HG02759 (cell line): ENCODE data around the gene GATAD1.
"Not testable (repeated sequence)": the region's sequence is repeated elsewhere in the genome, so short reads cannot be mapped to it uniquely, and the experiment has no call there.

Experiments
- ATAC-seq: cut with Tn5 transposase; IDR thresholded peaks from one replicate; pipeline ENCODE4 v1.9.1; 2021; ENCODE audit warnings: mild to moderate bottlenecking, moderate library complexity; ENCODE audit not compliant: unreplicated experiment

GATAD1 gene

GRCh38 chr7:92479146-92479545 lies 31.9 kb downstream of the GATAD1 start:
- ATAC-seq: not testable (repeated sequence)

GRCh38 chr7:92483624-92484023 lies 36.3 kb downstream of the GATAD1 start:
- ATAC-seq: not testable (repeated sequence)

DNA sequence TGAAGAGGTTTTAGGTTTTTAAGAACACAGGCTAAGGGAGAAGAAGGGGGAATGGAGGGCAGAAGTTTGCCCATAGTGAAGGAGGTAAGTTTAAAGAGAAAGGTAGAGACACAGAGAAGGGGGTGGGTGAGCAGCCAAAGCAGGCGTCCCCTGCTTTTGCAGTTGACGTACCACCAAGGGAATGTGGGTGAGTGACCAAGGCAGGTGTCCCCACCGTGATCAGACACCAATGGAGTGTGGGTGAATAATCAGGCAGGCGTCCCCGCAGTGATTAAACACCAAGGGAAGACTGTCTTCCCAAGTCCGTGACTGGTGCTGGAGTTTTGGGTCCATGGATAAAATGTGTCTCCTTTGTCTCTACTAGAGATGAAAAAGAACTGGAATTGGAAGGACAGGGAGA lies 36.9 kb downstream of the GATAD1 start:
- not testable (repeated sequence) for ATAC-seq

- no peak for ATAC-seq
Measured at GRCh38 chr7:92485267-92485892, 38.1 kb downstream of the GATAD1 start.

DNA sequence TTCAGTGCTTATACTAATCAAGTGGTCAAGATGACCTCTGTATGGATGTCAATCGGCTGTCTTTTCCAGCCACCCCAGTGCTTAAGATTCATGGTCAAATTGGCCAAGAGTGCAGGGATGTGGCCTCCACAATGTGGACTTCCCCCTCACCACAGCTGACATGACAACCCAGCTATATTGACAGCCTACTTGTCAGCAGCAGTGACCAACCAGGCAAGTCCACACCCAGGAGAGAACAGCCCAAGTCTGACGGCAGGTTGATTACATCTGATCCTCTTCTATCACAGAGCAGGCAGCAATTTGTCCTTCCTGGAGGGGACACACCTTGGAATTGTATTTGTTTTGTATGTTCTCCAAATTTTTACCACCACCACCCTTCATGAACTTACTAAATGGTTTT lies 38.7 kb downstream of the GATAD1 start:
- no peak for ATAC-seq

DNA sequence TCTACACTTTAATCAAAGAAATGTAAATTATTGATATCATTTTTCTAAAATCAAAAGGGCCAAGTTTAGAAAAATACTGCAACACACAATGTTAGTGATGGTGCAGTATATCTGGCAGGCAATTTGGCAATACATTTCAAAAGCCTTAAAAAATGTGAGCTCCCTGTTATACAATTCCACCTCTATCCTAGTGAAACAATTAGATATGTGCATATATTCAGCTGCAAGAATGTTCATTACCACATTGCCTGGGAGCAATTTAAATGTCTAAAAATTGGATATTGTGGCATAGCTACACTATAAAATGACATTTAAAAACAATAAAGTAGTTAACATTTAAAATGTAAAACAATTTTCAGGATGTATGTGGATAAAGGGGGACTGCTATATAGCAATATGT lies 40.5 kb downstream of the GATAD1 start:
- no peak for ATAC-seq

GRCh38 chr7:92489634-92490033 lies 42.4 kb downstream of the GATAD1 start:
- no peak for ATAC-seq

DNA sequence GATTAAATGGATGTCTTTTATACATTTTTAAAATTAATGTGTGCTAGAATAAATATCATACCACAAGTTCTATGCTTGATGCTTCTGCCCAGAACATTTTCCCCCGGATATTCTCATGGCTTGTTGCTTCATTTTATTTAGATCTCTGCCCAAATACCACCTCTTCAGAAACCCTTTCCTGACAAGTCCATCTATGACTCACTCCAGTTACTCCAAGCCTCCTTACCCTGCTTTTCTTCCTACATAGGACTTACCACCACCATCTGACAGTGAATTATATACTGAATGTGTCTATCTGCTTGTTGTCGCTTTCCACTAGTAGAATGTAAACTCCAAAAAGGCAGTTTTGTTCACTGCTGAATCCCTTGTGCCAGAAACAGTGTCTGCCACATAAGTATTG lies 49.6 kb downstream of the GATAD1 start:
- no peak for ATAC-seq

GRCh38 chr7:92498557-92498956 lies 51.3 kb downstream of the GATAD1 start:
- no peak for ATAC-seq

DNA sequence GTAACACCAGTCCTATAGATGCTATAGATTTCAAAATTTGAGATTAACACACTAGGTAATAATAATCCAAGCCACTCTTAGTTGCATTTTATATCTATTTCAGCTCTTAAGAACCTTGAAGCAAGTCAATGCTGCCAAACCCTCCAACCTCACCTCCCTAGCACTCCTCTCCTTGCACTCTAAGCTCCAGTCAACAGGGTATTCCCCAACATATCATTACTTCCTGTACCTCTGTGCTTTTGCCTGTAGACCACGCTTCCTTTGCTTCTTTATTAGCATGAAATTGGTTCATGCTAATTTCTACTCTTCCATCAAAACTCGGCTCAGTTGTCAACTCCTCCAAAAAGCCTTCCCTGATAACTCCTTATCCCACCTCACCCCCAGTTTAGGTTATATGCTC lies 56.5 kb downstream of the GATAD1 start:
- no peak for ATAC-seq

GRCh38 chr7:92504563-92504962 lies 57.3 kb downstream of the GATAD1 start:
- no peak for ATAC-seq

GRCh38 chr7:92506363-92506762 lies 59.1 kb downstream of the GATAD1 start:
- no peak for ATAC-seq

DNA sequence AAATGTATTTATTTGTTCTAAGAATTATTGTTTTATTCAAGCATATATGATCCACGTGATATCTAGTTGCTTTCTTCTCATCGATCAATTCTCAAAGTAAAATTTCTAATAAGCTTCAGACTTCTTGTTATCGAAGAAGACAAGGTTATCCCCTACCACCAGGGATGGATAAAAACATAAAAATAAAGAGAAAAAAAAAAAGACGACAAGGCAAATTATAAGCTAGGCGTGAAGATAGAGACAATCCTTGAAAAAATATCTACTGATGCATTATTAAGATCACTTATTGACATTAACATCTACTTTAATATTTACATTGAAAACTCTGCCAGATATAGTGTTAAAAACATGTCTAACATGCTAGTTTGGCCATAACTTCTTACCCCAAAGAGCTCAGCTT lies 61.7 kb downstream of the GATAD1 start:
- ATAC-seq: no peak
